Osteocyte (in vitro differentiated cells): ENCODE measurements around the gene LGALS3BP. TPM values are rescaled to one million over a fixed set of nuclear protein-coding genes. Genes with fewer than 3 reads are reported as not detected.

Experiments used
- DNase-seq: peaks from one replicate; pipeline ENCODE4 v3.0.0; 2021; ENCODE audit warnings: mixed read lengths; ENCODE audit not compliant: unreplicated experiment; ENCODE audit errors: extremely low spot score
- H3K27ac Mint-ChIP-seq: one replicate; pipeline ENCODE4 v1.8.0; 2021; ENCODE audit warnings: mild to moderate bottlenecking, mixed read lengths; ENCODE audit not compliant: unreplicated experiment
- H3K27me3 Mint-ChIP-seq: one replicate; pipeline ENCODE4 v1.8.0; 2021; ENCODE audit warnings: mixed read lengths; ENCODE audit not compliant: unreplicated experiment
- H3K36me3 Mint-ChIP-seq: one replicate; pipeline ENCODE4 v1.8.0; 2021; ENCODE audit warnings: mixed read lengths; ENCODE audit not compliant: unreplicated experiment
- H3K4me1 Mint-ChIP-seq: one replicate; pipeline ENCODE4 v1.8.0; 2021; ENCODE audit warnings: mixed read lengths; ENCODE audit not compliant: unreplicated experiment
- H3K4me3 Mint-ChIP-seq: one replicate; pipeline ENCODE4 v1.8.0; 2021; ENCODE audit warnings: mild to moderate bottlenecking, moderate library complexity, mixed read lengths; ENCODE audit not compliant: unreplicated experiment
- H3K9me3 Mint-ChIP-seq: one replicate; pipeline ENCODE4 v1.8.0; 2021; ENCODE audit warnings: mixed read lengths; ENCODE audit not compliant: unreplicated experiment
- CTCF ChIP-seq: fragments of 200-600 bp; sonication (generic); IDR thresholded peaks from 2 replicates; pipeline ENCODE4 v1.5.0; 2021; ENCODE audit warnings: antibody characterized with exemption, mild to moderate bottlenecking, moderate library complexity
- total RNA-seq: library from RNA; stranded (reverse); gene quantifications from 2 replicates; pipeline ENCODE4 v1.2.1, GENCODE V29; 2021

The LGALS3BP gene
- total RNA-seq, 1 donor from 2014 or later, result 439 TPM

- Mint-ChIP-seq H3K4me1 (peaks cover 82% of the 10 kb centered on the region), H3K9me3 (no peaks in the 10 kb centered on the region), H3K4me3 (peak overlapping the region; percentile 69), H3K27me3 (peaks cover 3% of the 10 kb centered on the region), H3K27ac (peak overlapping the region; percentile 86), H3K36me3 (peaks cover 10% of the 10 kb centered on the region)
- no peak for DNase-seq
- no peak for TF ChIP-seq CTCF
Observed at GRCh38 chr17:79026376-79027273, 46.9 kb upstream of the LGALS3BP start.

GRCh38 chr17:79024901-79025737, 45.4 kb upstream of the LGALS3BP start:
- DNase-seq, result no peak
- Mint-ChIP-seq H3K4me1 (peaks cover 79% of the 10 kb centered on the region), H3K9me3 (no peaks in the 10 kb centered on the region), H3K36me3 (peaks cover 9% of the 10 kb centered on the region), H3K27ac (peak overlapping the region; percentile 69), H3K27me3 (peaks cover 2% of the 10 kb centered on the region), H3K4me3 (peak overlapping the region; percentile 92)
- no peak for TF ChIP-seq CTCF

GRCh38 chr17:79023886-79024771, 44.4 kb upstream of the LGALS3BP start, which contains the start of gene C1QTNF1:
Gene C1QTNF1 (plus strand): TSS chr17:79024169. CDS start chr17:79043969, 19,800 bp downstream.
- Mint-ChIP-seq H3K27me3 (peaks cover 2% of the 10 kb centered on the region), H3K9me3 (no peaks in the 10 kb centered on the region), H3K27ac (peak within 1 kb of the TSS; percentile 63), H3K4me3 (peak within 1 kb of the TSS; percentile 92), H3K4me1 (peaks cover 76% of the 10 kb centered on the region), H3K36me3 (peaks cover 9% of the 10 kb centered on the region)
- peak; percentile 45 for TF ChIP-seq CTCF
- DNase-seq, result no peak

GRCh38 chr17:79023180-79023705, 43.5 kb upstream of the LGALS3BP start:
- TF ChIP-seq CTCF, result no peak

More at GRCh38 chr17:79023180-79023705, 43.5 kb upstream of the LGALS3BP start:
- DNase-seq, result no peak
- peaks cover 2% of the 10 kb centered on the region for H3K27me3 Mint-ChIP-seq
- H3K9me3 Mint-ChIP-seq, result no peaks in the 10 kb centered on the region
- H3K27ac Mint-ChIP-seq, result peak overlapping the region; percentile 31
- H3K36me3 Mint-ChIP-seq, result peaks cover 9% of the 10 kb centered on the region
- H3K4me1 Mint-ChIP-seq, result peaks cover 67% of the 10 kb centered on the region
- peak overlapping the region; percentile 92 for H3K4me3 Mint-ChIP-seq
